NOMO-1 treated with dmso at 0.1 percent for 144 hours (cell line): ENCODE results near the gene TPST2.
A peak's percentile ranks its signal among the peaks of the same experiment; 100 is the strongest.
"Not testable (repeated sequence)": the region's sequence is repeated elsewhere in the genome, so short reads cannot be mapped to it uniquely, and the experiment has no call there.

Experiments used
- DNase-seq: peaks from one replicate; lab custom pipeline; 2025; ENCODE audit not compliant: unreplicated experiment; lab: John Stamatoyannopoulos, UW

TPST2 gene

GRCh38 chr22:26536056-26536761 lies 53.7 kb downstream of the TPST2 start:
- no peak for DNase-seq

- DNase-seq: no peak
Measured at GRCh38 chr22:26535603-26535908, 54.4 kb downstream of the TPST2 start.

GRCh38 chr22:26534874-26535602 lies 54.9 kb downstream of the TPST2 start:
- no peak for DNase-seq

GRCh38 chr22:26534171-26534855 lies 55.6 kb downstream of the TPST2 start:
- DNase-seq: no peak

GRCh38 chr22:26529345-26529744 lies 60.6 kb downstream of the TPST2 start:
- DNase-seq: no peak

GRCh38 chr22:26528518-26528917 lies 61.4 kb downstream of the TPST2 start:
- not testable (repeated sequence) for DNase-seq

GRCh38 chr22:26527574-26528465 lies 62.1 kb downstream of the TPST2 start:
- DNase-seq: no peak

- no peak for DNase-seq
Measured at GRCh38 chr22:26527167-26527566, 62.8 kb downstream of the TPST2 start.

- DNase-seq: no peak
Measured at GRCh38 chr22:26525946-26526564, 63.9 kb downstream of the TPST2 start.

- DNase-seq: no peak
Measured at GRCh38 chr22:26524870-26525269, 65.1 kb downstream of the TPST2 start.

GRCh38 chr22:26522592-26522991 lies 67.3 kb downstream of the TPST2 start:
- DNase-seq: no peak

- DNase-seq: no peak
Measured at GRCh38 chr22:26522012-26522411, 67.9 kb downstream of the TPST2 start.

- no peak for DNase-seq
Measured at GRCh38 chr22:26517429-26517828, 72.5 kb downstream of the TPST2 start.

GRCh38 chr22:26516503-26516902 lies 73.4 kb downstream of the TPST2 start:
- no peak for DNase-seq

GRCh38 chr22:26515931-26516330 lies 74.0 kb downstream of the TPST2 start:
- DNase-seq: no peak

- DNase-seq: no peak
Measured at GRCh38 chr22:26514419-26515161, 75.3 kb downstream of the TPST2 start.

GRCh38 chr22:26513838-26514237 lies 76.1 kb downstream of the TPST2 start:
- DNase-seq: no peak

GRCh38 chr22:26512149-26512793 lies 77.7 kb downstream of the TPST2 start, which contains the start of gene TFIP11:
TSS of gene TFIP11 (minus strand) at chr22:26512473. CDS start at chr22:26510272, 2,201 bp downstream.
- peak; percentile 70 for DNase-seq

- DNase-seq: no peak
Measured at GRCh38 chr22:26508148-26508547, 81.8 kb downstream of the TPST2 start.
